ENCODE results near the gene CCDC88B. TPM values are rescaled to one million over a fixed set of nuclear protein-coding genes. Genes with fewer than 3 reads are reported as not detected.

Gene CCDC88B
- total and polyA plus RNA-seq, 9 of the 15 experiments (the other 6 are each of a cell fraction or from before 2014, with no cell fraction given): 0.13 to 18.1 (median 7.9) TPM

DNA sequence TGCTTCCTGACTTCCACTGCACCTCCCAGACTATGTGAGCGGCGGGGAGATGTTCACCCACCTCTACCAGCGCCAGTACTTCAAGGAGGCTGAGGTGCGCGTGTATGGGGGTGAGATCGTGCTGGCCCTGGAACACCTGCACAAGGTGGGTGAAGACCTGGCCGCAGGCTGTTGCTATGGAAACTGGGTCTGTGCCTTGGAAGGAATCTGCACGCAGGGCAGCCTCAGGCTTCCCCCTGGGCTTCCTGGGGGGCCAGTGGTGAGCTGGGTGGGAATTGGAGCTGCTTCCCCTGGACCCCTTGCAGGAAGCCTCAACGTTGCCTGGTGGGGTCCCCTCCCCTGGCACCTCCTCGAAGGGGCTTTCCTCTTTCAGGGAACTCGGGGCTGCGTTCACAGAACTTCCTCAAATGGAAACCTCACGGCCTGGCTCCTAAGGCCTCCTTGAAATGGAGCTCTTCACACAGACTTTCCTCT is 20.5 kb downstream of the CCDC88B start:
- no peak overlapping the region for H2AFZ ChIP-seq (ENCODE audit: low read depth, low read length)
- no peak for FAIRE-seq

More for the DNA sequence above, 20.5 kb downstream of the CCDC88B start:
- Histone ChIP-seq H3K4me1 (replicated peaks in 1 of 2; ENCODE audit: control insufficient read depth in 2 of 2, insufficient read depth in 2 of 2, low read length in 2 of 2) (peaks cover 32 to 48% of the 10 kb centered on the region in 2 experiments), H3K4me2 (ENCODE audit: insufficient read depth, low read length) (no peak overlapping the region), H3K9me3 (replicated peaks; ENCODE audit: control insufficient read depth, insufficient read depth, low read depth, low read length) (no peaks in the 10 kb centered on the region), H3K27me3 (ENCODE audit: control insufficient read depth in 2 of 2, insufficient read depth in 2 of 2, low read length in 2 of 2) (no peaks in the 10 kb centered on the region), H3K27ac (ENCODE audit: extremely low read depth, low read depth, low read length) (no peak overlapping the region), H3K79me2 (ENCODE audit: control insufficient read depth, insufficient read depth, low read length) (peaks cover 23% of the 10 kb centered on the region), H3K36me3 (ENCODE audit: control insufficient read depth, insufficient read depth, low read length) (peaks cover 51% of the 10 kb centered on the region; the same call in 2 of the 3 replicates), H3K9ac (ENCODE audit: insufficient read depth in 1 of 2, low read depth in 2 of 2, low read length in 2 of 2) (peak overlapping the region in 1 of 2 experiments; percentile 41; a peak in 2 of 4 replicates), H4K20me1 (replicated peaks; ENCODE audit: control insufficient read depth, insufficient read depth, low read length) (no peaks in the 10 kb centered on the region), H3K9me1 (ENCODE audit: control insufficient read depth, insufficient read depth, low read length) (peaks cover 3% of the 10 kb centered on the region), H3K4me3 (no peak overlapping the region)
- DNase-seq (ENCODE audit: extremely low read depth in 1 of 4, low spot score in 3 of 4): no peak
- in situ Hi-C loops (cut with MboI) (no loop called here), intact Hi-C loops (cut with micrococcal nuclease) (no loop called here)
- BruUV-seq (replicated peaks): no TSS peak
- ATAC-seq: no peak
- WGBS (ENCODE audit: insufficient coverage, low coverage, missing lambda C conversion rate): 86% methylated on average over 13 of the region's 13 CpGs
- ChIA-PET CTCF (ENCODE audit: low intra/inter-chr PET ratio) (interaction anchor here (0.7 kb wide), 1 partner anchor 290 kb away, joined by 4 read pairs; no protein-coding TSS in a partner anchor), POLR2A (interaction anchor here (0.6 to 0.8 kb wide), 2 partner anchors 9 to 154 kb away, joined by 3 to 4 read pairs; no protein-coding TSS in a partner anchor)
- TF ChIP-seq RBFOX2 (IDR thresholded peaks at IDR 0.05; ENCODE audit: low read depth, low read length): 0 out of 2 replicates have a peak, but pooled peaks have one; percentile 21
- TF ChIP-seq CEBPZ (IDR thresholded peaks at IDR 0.05; ENCODE audit: borderline replicate concordance, low read depth, low read length): no peak
